ENCODE data around the gene KIF6. TPM values are rescaled to one million over a fixed set of nuclear protein-coding genes. Genes with fewer than 3 reads are reported as not detected.

Gene KIF6
- total RNA-seq, 1 donor from 2014 or later = 2.7 TPM

DNA sequence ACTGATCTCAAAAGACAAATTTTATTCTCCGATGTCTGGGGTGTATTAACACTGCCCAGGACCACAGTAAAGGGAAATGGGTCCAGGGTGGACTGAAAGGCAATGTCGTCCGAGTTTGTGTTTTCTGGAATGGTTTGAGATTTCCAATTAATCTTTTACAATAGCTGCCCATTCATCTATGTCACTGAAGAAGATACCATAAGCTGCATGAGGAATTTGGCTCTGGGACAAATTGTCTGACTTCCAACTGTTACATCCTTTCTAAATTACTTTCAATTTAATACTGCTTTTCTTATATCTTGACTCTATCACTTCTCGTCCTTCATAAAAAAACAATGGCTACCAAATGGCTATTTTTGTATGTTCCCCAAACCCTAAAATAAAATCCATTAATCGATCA lies 272.0 kb downstream of the KIF6 start:
- no peak overlapping the region for H3K4me3 Mint-ChIP-seq
- H3K9ac ChIP-seq = no peak overlapping the region
- H3K4me1 ChIP-seq = no peaks in the 10 kb centered on the region
- H4K20me1 ChIP-seq (ENCODE audit: low read depth) = no peaks in the 10 kb centered on the region
- no peaks in the 10 kb centered on the region for H3K4me1 Mint-ChIP-seq
- H3K27me3 ChIP-seq = no peaks in the 10 kb centered on the region
- no peaks in the 10 kb centered on the region for H3K36me3 ChIP-seq
- H2AFZ ChIP-seq (replicated peaks) = no peak overlapping the region
- DNase-seq (ENCODE audit: low spot score) = no peak
- no peaks in the 10 kb centered on the region for H3F3A ChIP-seq (ENCODE audit: low read depth)
- no peaks in the 10 kb centered on the region for H3K9me3 ChIP-seq (ENCODE audit: low read depth)
- H3K36me3 Mint-ChIP-seq = peaks cover 3% of the 10 kb centered on the region
- H3K4me3 ChIP-seq = no peak overlapping the region
- H3K27me3 Mint-ChIP-seq (ENCODE audit: insufficient read depth, low read depth) = no peaks in the 10 kb centered on the region
- H3K4me2 ChIP-seq = no peak overlapping the region
- peaks cover 8% of the 10 kb centered on the region for H3K9me3 Mint-ChIP-seq
- TF ChIP-seq CTCF (IDR thresholded peaks at IDR 0.05) (no peak), EZH2 (IDR thresholded peaks at IDR 0.05) (no peak), EZH2phosphoT487 (IDR thresholded peaks at IDR 0.05) (no peak)
- no peaks in the 10 kb centered on the region for H3K79me2 ChIP-seq (ENCODE audit: low read depth)
- no peak overlapping the region for H3K27ac ChIP-seq
- H3K27ac Mint-ChIP-seq = no peak overlapping the region

DNA sequence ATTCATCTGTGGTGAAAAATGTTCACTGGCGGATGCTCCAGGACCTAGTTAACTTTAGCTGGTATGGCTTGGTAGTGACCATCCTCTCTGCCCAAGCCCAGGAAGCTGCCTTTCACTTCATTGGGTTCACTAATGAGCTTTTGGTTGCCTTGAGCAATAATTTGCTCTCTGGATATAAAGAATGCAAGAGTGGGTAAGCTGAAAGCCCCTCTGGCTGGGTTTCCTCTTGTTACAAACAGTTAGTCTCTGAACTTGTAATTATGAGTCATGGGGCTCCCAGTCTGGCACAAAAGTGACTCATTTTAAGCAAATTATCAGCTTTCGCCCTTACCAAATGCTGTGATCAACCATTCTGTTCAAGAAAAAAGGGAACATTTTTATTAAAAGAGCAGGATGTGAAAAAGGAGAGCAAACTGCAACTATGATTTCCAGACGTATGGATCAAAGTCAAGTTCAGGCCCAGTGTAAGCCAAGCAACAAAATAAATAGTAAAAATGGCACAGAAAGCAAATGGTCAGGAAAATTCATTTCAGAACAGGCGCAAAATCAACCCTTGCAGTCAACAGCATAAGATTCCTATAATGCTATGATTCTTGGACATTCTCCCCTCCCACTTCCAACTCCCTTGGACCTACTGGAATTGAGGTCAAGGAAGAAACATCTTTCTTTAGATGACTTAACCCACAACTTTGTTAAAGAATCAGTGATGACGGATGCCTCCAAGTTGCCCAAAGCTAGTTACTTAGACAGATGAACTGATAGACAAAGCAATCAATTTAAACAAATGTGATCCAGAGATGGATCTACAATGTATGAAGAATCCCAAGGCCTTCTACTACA lies 272.7 kb downstream of the KIF6 start:
- H3K4me3 Mint-ChIP-seq = no peak overlapping the region
- Histone ChIP-seq H3K9ac (no peak overlapping the region), H3K27ac (no peak overlapping the region), H3F3A (ENCODE audit: low read depth) (no peaks in the 10 kb centered on the region), H3K4me3 (no peak overlapping the region), H2AFZ (replicated peaks) (no peak overlapping the region), H3K27me3 (no peaks in the 10 kb centered on the region), H3K4me2 (no peak overlapping the region), H3K9me3 (ENCODE audit: low read depth) (no peaks in the 10 kb centered on the region), H4K20me1 (ENCODE audit: low read depth) (no peaks in the 10 kb centered on the region), H3K79me2 (ENCODE audit: low read depth) (no peaks in the 10 kb centered on the region), H3K4me1 (no peaks in the 10 kb centered on the region), H3K36me3 (no peaks in the 10 kb centered on the region)
- H3K27me3 Mint-ChIP-seq (ENCODE audit: insufficient read depth, low read depth) = no peaks in the 10 kb centered on the region
- TF ChIP-seq EZH2phosphoT487 (IDR thresholded peaks at IDR 0.05) (no peak), CTCF (IDR thresholded peaks at IDR 0.05) (no peak), EZH2 (IDR thresholded peaks at IDR 0.05) (no peak)
- H3K36me3 Mint-ChIP-seq = peaks cover 3% of the 10 kb centered on the region
- no peak for DNase-seq (ENCODE audit: low spot score)
- H3K9me3 Mint-ChIP-seq = peaks cover 8% of the 10 kb centered on the region
- H3K27ac Mint-ChIP-seq = no peak overlapping the region
- H3K4me1 Mint-ChIP-seq = no peaks in the 10 kb centered on the region

GRCh38 chr6:39451831-39452230 lies 273.4 kb downstream of the KIF6 start:
- Mint-ChIP-seq H3K27me3 (ENCODE audit: insufficient read depth, low read depth) (no peaks in the 10 kb centered on the region), H3K36me3 (peaks cover 3% of the 10 kb centered on the region), H3K4me3 (no peak overlapping the region), H3K4me1 (no peaks in the 10 kb centered on the region), H3K9me3 (peaks cover 8% of the 10 kb centered on the region), H3K27ac (no peak overlapping the region)
- H3K27me3 ChIP-seq = no peaks in the 10 kb centered on the region
- no peaks in the 10 kb centered on the region for H4K20me1 ChIP-seq (ENCODE audit: low read depth)
- no peaks in the 10 kb centered on the region for H3K36me3 ChIP-seq
- H3K9me3 ChIP-seq (ENCODE audit: low read depth) = no peaks in the 10 kb centered on the region
- H3K79me2 ChIP-seq (ENCODE audit: low read depth) = no peaks in the 10 kb centered on the region
- H3K27ac ChIP-seq = no peak overlapping the region
- no peak overlapping the region for H3K9ac ChIP-seq
- no peak overlapping the region for H3K4me2 ChIP-seq
- H3K4me3 ChIP-seq = no peak overlapping the region
- H3F3A ChIP-seq (ENCODE audit: low read depth) = no peaks in the 10 kb centered on the region
- peak; percentile 48 for TF ChIP-seq CTCF (IDR thresholded peaks at IDR 0.05)
- TF ChIP-seq EZH2 (IDR thresholded peaks at IDR 0.05) = no peak
- TF ChIP-seq EZH2phosphoT487 (IDR thresholded peaks at IDR 0.05) = no peak
- no peaks in the 10 kb centered on the region for H3K4me1 ChIP-seq
- peak; percentile 10 for DNase-seq (ENCODE audit: low spot score)
- no peak overlapping the region for H2AFZ ChIP-seq (replicated peaks)

Measured in neural progenitor cell (in vitro differentiated cells).